Activated naive CD8-positive, alpha-beta T cell treated with anti-CD3 and anti-CD28 coated beads, Interleukin-2, amount 50 U/mL, for 16 hours (primary cell): Measurements from ENCODE around the gene GEN1.
"Not testable (repeated sequence)": the region's sequence is repeated elsewhere in the genome, so short reads cannot be mapped to it uniquely, and the experiment has no call there.

ENCODE experiments used
- DNase-seq: peaks from one replicate; pipeline ENCODE4 v3.0.0-alpha.2; 2020; ENCODE audit warnings: low read depth, low spot score

GEN1 gene

GRCh38 chr2:17823646-17824045 lies 69.7 kb downstream of the GEN1 start:
- DNase-seq, result not testable (repeated sequence)

GRCh38 chr2:17827316-17827715 lies 73.4 kb downstream of the GEN1 start:
- no peak for DNase-seq

GRCh38 chr2:17827785-17828184 lies 73.8 kb downstream of the GEN1 start:
- DNase-seq, result no peak

GRCh38 chr2:17830053-17831034 lies 76.4 kb downstream of the GEN1 start:
- DNase-seq, result no peak

GRCh38 chr2:17835516-17835915 lies 81.6 kb downstream of the GEN1 start:
- no peak for DNase-seq
